COLO829 (cell line): ENCODE results near the gene CORIN.

ENCODE experiments used
- DNase-seq: peaks from one replicate; pipeline ENCODE4 v3.0.0; 2012; ENCODE audit warnings: low spot score

Gene CORIN

GRCh38 chr4:47686294-47686872 lies 151.5 kb downstream of the CORIN start:
- DNase-seq = no peak

GRCh38 chr4:47675806-47676205 lies 162.1 kb downstream of the CORIN start:
- DNase-seq = no peak

- DNase-seq = no peak
These were observed 163.7 kb downstream of the CORIN start for GRCh38 chr4:47674144-47674543.

GRCh38 chr4:47672696-47673095 lies 165.2 kb downstream of the CORIN start:
- DNase-seq = no peak

GRCh38 chr4:47669946-47670345 lies 167.9 kb downstream of the CORIN start:
- no peak for DNase-seq

GRCh38 chr4:47668810-47669408 lies 169.0 kb downstream of the CORIN start:
- DNase-seq = no peak

GRCh38 chr4:47668256-47668655 lies 169.6 kb downstream of the CORIN start:
- DNase-seq = no peak

GRCh38 chr4:47667552-47667951 lies 170.3 kb downstream of the CORIN start:
- DNase-seq = no peak

- DNase-seq = no peak
These were observed 173.6 kb downstream of the CORIN start for GRCh38 chr4:47664051-47664826.

GRCh38 chr4:47662975-47663374 lies 174.9 kb downstream of the CORIN start:
- no peak for DNase-seq

- DNase-seq = no peak
These were observed 176.1 kb downstream of the CORIN start for GRCh38 chr4:47661741-47662140.

GRCh38 chr4:47659342-47659741 lies 178.5 kb downstream of the CORIN start:
- DNase-seq = no peak

- no peak for DNase-seq
These were observed 182.7 kb downstream of the CORIN start for GRCh38 chr4:47654972-47655693.

- no peak for DNase-seq
These were observed 185.8 kb downstream of the CORIN start for GRCh38 chr4:47652092-47652491.

- DNase-seq = no peak
These were observed 186.6 kb downstream of the CORIN start for GRCh38 chr4:47651231-47651630.

GRCh38 chr4:47650584-47651130 lies 187.2 kb downstream of the CORIN start:
- DNase-seq = no peak

GRCh38 chr4:47647544-47647943 lies 190.3 kb downstream of the CORIN start:
- DNase-seq = no peak

GRCh38 chr4:47647029-47647428 lies 190.8 kb downstream of the CORIN start:
- DNase-seq = no peak

GRCh38 chr4:47646372-47646771 lies 191.5 kb downstream of the CORIN start:
- DNase-seq = no peak

GRCh38 chr4:47643845-47644244 lies 194.0 kb downstream of the CORIN start:
- no peak for DNase-seq

- DNase-seq = no peak
These were observed 194.7 kb downstream of the CORIN start for GRCh38 chr4:47642985-47643760.
